Measurements from ENCODE around the gene PRDM16. TPM values are rescaled to one million over a fixed set of nuclear protein-coding genes. Genes with fewer than 3 reads are reported as not detected.
A peak's percentile ranks its signal among the peaks of the same experiment; 100 is the strongest.

The PRDM16 gene
- total and polyA plus RNA-seq, 2 experiments from 2014 or later = 0.14 to 0.16 TPM

- peaks cover 6% of the 10 kb centered on the region for H3K27me3 Mint-ChIP-seq (ENCODE audit: insufficient read depth, low read depth, poor library complexity)
- no peak overlapping the region for H3K27ac ChIP-seq (ENCODE audit: low read depth)
- H3K4me3 Mint-ChIP-seq = no peak overlapping the region
Observed at GRCh38 chr1:3469104-3469848, 400.3 kb downstream of the PRDM16 start.

GRCh38 chr1:3469849-3470649, 401.0 kb downstream of the PRDM16 start:
- H3K27ac ChIP-seq (ENCODE audit: low read depth) = no peak overlapping the region
- ATAC-seq (no peak), DNase-seq (ENCODE audit: low spot score) (no peak)
- no peaks in the 10 kb centered on the region for H3K9me2 ChIP-seq (ENCODE audit: insufficient read depth)
- H3K36me3 Mint-ChIP-seq (ENCODE audit: low read depth) = peaks cover 14% of the 10 kb centered on the region
- no peaks in the 10 kb centered on the region for H3K79me2 ChIP-seq (replicated peaks; ENCODE audit: insufficient read depth)
- H4K20me1 ChIP-seq (replicated peaks; ENCODE audit: insufficient read depth) = no peaks in the 10 kb centered on the region
- H3K27me3 ChIP-seq (ENCODE audit: insufficient read depth) = no peaks in the 10 kb centered on the region
- no peak overlapping the region for H3K4me2 ChIP-seq
- no peak overlapping the region; the same call in 2 of the 3 replicates for H3K4me3 Mint-ChIP-seq
- no peaks in the 10 kb centered on the region for H3F3A ChIP-seq (replicated peaks; ENCODE audit: low read depth)
- peaks cover 16% of the 10 kb centered on the region for H3K4me1 Mint-ChIP-seq
- peaks cover 7% of the 10 kb centered on the region; the same call in 1 of the 2 replicates for H3K4me1 ChIP-seq (ENCODE audit: insufficient read depth)
- no peak overlapping the region for H2AFZ ChIP-seq
- H3K27me3 Mint-ChIP-seq (ENCODE audit: insufficient read depth, low read depth, poor library complexity) = peaks cover 3% of the 10 kb centered on the region
- peak overlapping the region; percentile 95 for H3K27ac Mint-ChIP-seq
- H3K4me3 ChIP-seq = no peak overlapping the region
- no peaks in the 10 kb centered on the region for H3K36me3 ChIP-seq (ENCODE audit: insufficient read depth)
- H3K9me3 Mint-ChIP-seq = no peaks in the 10 kb centered on the region
- no peak for TF ChIP-seq ZNF114 (CRISPR knock-in tag; IDR thresholded peaks at IDR 0.05)
- TF ChIP-seq JUNB (IDR thresholded peaks at IDR 0.05; ENCODE audit: unreplicated experiment) = no peak
- TF ChIP-seq ETS1 (IDR thresholded peaks at IDR 0.05) = no peak
- no peak for TF ChIP-seq ZNF331 (CRISPR knock-in tag; IDR thresholded peaks at IDR 0.05; ENCODE audit: low read depth)
- TF ChIP-seq ZNF462 (CRISPR knock-in tag; IDR thresholded peaks at IDR 0.05) = no peak
- TF ChIP-seq EZH2 (IDR thresholded peaks at IDR 0.05; ENCODE audit: low read depth, unreplicated experiment) = no peak

More at GRCh38 chr1:3469104-3469848, 400.3 kb downstream of the PRDM16 start:
- Histone ChIP-seq H3K79me2 (replicated peaks; ENCODE audit: insufficient read depth) (no peaks in the 10 kb centered on the region), H3K9me2 (ENCODE audit: insufficient read depth) (no peaks in the 10 kb centered on the region), H3F3A (replicated peaks; ENCODE audit: low read depth) (no peaks in the 10 kb centered on the region), H2AFZ (no peak overlapping the region), H3K4me2 (no peak overlapping the region), H3K4me1 (ENCODE audit: insufficient read depth) (peaks cover 7% of the 10 kb centered on the region; the same call in 1 of the 2 replicates), H3K36me3 (ENCODE audit: insufficient read depth) (no peaks in the 10 kb centered on the region), H4K20me1 (replicated peaks; ENCODE audit: insufficient read depth) (no peaks in the 10 kb centered on the region), H3K27me3 (ENCODE audit: insufficient read depth) (no peaks in the 10 kb centered on the region), H3K4me3 (no peak overlapping the region)
- Mint-ChIP-seq H3K4me1 (peaks cover 16% of the 10 kb centered on the region), H3K36me3 (ENCODE audit: low read depth) (peaks cover 14% of the 10 kb centered on the region), H3K27ac (no peak overlapping the region), H3K9me3 (no peaks in the 10 kb centered on the region)
- DNase-seq (ENCODE audit: low spot score) = no peak
- ATAC-seq = no peak
- no peak for TF ChIP-seq NANOG (IDR thresholded peaks at IDR 0.05; ENCODE audit: borderline replicate concordance)
- no peak for TF ChIP-seq POLR2AphosphoS5 (IDR thresholded peaks at IDR 0.05; ENCODE audit: low read depth)
- no peak for TF ChIP-seq JUNB (IDR thresholded peaks at IDR 0.05; ENCODE audit: unreplicated experiment)
- TF ChIP-seq CREB1 (CRISPR knock-in tag; IDR thresholded peaks at IDR 0.05; ENCODE audit: low read depth) = no peak
- TF ChIP-seq ETS1 (IDR thresholded peaks at IDR 0.05) = no peak
- no peak for TF ChIP-seq STAT1 (IDR thresholded peaks at IDR 0.05; ENCODE audit: unreplicated experiment)

All from GM23338 (cell line).